Measurements from ENCODE around the gene UQCC3.

Gene UQCC3

GRCh38 chr11:62705413-62705812 is 33.9 kb downstream of the UQCC3 start:
- peak overlapping the region; percentile 66 for H3K4me3 ChIP-seq (ENCODE audit: low read depth, low read length)
- no peak for TF ChIP-seq CTCF (IDR thresholded peaks at IDR 0.05; ENCODE audit: borderline replicate concordance, insufficient read depth, low read depth, low read length)

GRCh38 chr11:62705880-62706849 is 34.7 kb downstream of the UQCC3 start:
- TF ChIP-seq CTCF (IDR thresholded peaks at IDR 0.05; ENCODE audit: borderline replicate concordance, insufficient read depth, low read depth, low read length), result no peak
- H3K4me3 ChIP-seq (ENCODE audit: low read depth, low read length), result peak overlapping the region; percentile 66

- no peak overlapping the region for H3K4me3 ChIP-seq (ENCODE audit: low read depth, low read length)
Measured at GRCh38 chr11:62706850-62707247, 35.4 kb downstream of the UQCC3 start.

GRCh38 chr11:62707277-62707861 is 35.9 kb downstream of the UQCC3 start, which contains the start of the genes BSCL2 and GNG3:
Gene BSCL2 (minus strand): TSS chr11:62707424. CDS start chr11:62707195, 229 bp downstream.
Gene GNG3 (plus strand): TSS chr11:62707676. CDS start chr11:62708296, 620 bp downstream.
- no peak for TF ChIP-seq CTCF (IDR thresholded peaks at IDR 0.05; ENCODE audit: borderline replicate concordance, insufficient read depth, low read depth, low read length)
- peak within 1 kb of the TSS; percentile 63 for H3K4me3 ChIP-seq (ENCODE audit: low read depth, low read length)

More at GRCh38 chr11:62706850-62707247, 35.4 kb downstream of the UQCC3 start:
- no peak for TF ChIP-seq CTCF (IDR thresholded peaks at IDR 0.05; ENCODE audit: borderline replicate concordance, insufficient read depth, low read depth, low read length)

- peak overlapping the region; percentile 63 for H3K4me3 ChIP-seq (ENCODE audit: low read depth, low read length)
- TF ChIP-seq CTCF (IDR thresholded peaks at IDR 0.05; ENCODE audit: borderline replicate concordance, insufficient read depth, low read depth, low read length), result no peak
Measured at GRCh38 chr11:62708392-62708791, 36.9 kb downstream of the UQCC3 start.

- H3K4me3 ChIP-seq (ENCODE audit: low read depth, low read length), result peak overlapping the region; percentile 63
- TF ChIP-seq CTCF (IDR thresholded peaks at IDR 0.05; ENCODE audit: borderline replicate concordance, insufficient read depth, low read depth, low read length), result no peak
Measured at GRCh38 chr11:62708793-62709192, 37.3 kb downstream of the UQCC3 start.

Data from GM12875 (cell line).